Measurements from ENCODE around the gene TXNDC8. TPM values are rescaled to one million over a fixed set of nuclear protein-coding genes. Genes with fewer than 3 reads are reported as not detected.

Gene TXNDC8
- total RNA-seq, 1 experiment from 2014 or later = not detected

- peak overlapping the region; percentile 87 for H3K4me2 ChIP-seq (ENCODE audit: low read length)
- RAD21 ChIA-PET (ENCODE audit: low non-redundant PET in 1 of 2, low total read pairs in 2 of 2, uncharacterized antibody in 2 of 2, unreplicated experiment in 2 of 2) = no interaction called here
- H3K4me1 ChIP-seq (ENCODE audit: control insufficient read depth in 1 of 2, insufficient read depth in 2 of 2, low read length in 2 of 2) = peaks cover 8 to 52% of the 10 kb centered on the region in 2 experiments
- TF ChIP-seq MAX (IDR thresholded peaks at IDR 0.05) (no peak), ZBTB33 (IDR thresholded peaks at IDR 0.05; ENCODE audit: extremely low read depth, insufficient replicate concordance, low read length) (no peak)
- no TSS peak for BruUV-seq (replicated peaks)
- CTCF ChIA-PET = no interaction called here
- peaks cover 34% of the 10 kb centered on the region for H3K79me2 ChIP-seq (ENCODE audit: insufficient read depth, low read length)
- DNase-seq (ENCODE audit: low read depth, low spot score) (no peak), ATAC-seq (no peak)
- H3K27ac ChIP-seq (ENCODE audit: low read depth, low read length) = no peak overlapping the region
- POLR2A ChIA-PET = interaction anchor here (2.9 kb wide), 1 partner anchor 19 kb away, joined by 23 read pairs; no protein-coding TSS in a partner anchor
- no peaks in the 10 kb centered on the region for H3K9me3 ChIP-seq (ENCODE audit: control insufficient read depth in 1 of 2, insufficient read depth in 1 of 2, low read depth in 1 of 2, low read length in 2 of 2)
- H3K9ac ChIP-seq (ENCODE audit: low read length) = peak overlapping the region; percentile 94
- no peaks in the 10 kb centered on the region for H3K9me2 ChIP-seq (ENCODE audit: insufficient read depth)
- intact Hi-C loops (cut with micrococcal nuclease) = loop anchor here (5.0 kb wide), 1 partner anchor 1306 kb away; no protein-coding TSS in a partner anchor
- no peaks in the 10 kb centered on the region; a peak in 1 of 4 replicates for H3K36me3 ChIP-seq (ENCODE audit: control insufficient read depth in 1 of 2, insufficient read depth in 2 of 2, low read length in 2 of 2)
- H2AFZ ChIP-seq (ENCODE audit: low read depth, low read length, poor library complexity, severe bottlenecking) = no peak overlapping the region
- H3K4me3 ChIP-seq (replicated peaks in 1 of 2; ENCODE audit: low read depth in 1 of 2, low read length in 2 of 2) = peak overlapping the region; percentile 76 to 86
- H3K27me3 ChIP-seq (ENCODE audit: insufficient read depth, low read length) = no peaks in the 10 kb centered on the region
- peaks cover 25% of the 10 kb centered on the region; the same call in 1 of the 2 replicates for H4K20me1 ChIP-seq (ENCODE audit: insufficient read depth)
Observed at GRCh38 chr9:110257956-110258355, 79.7 kb downstream of the TXNDC8 start.

- Histone ChIP-seq H3K9me3 (ENCODE audit: control insufficient read depth in 1 of 2, insufficient read depth in 1 of 2, low read depth in 1 of 2, low read length in 2 of 2) (no peaks in the 10 kb centered on the region), H3K4me2 (ENCODE audit: low read length) (peak overlapping the region; percentile 87), H3K79me2 (ENCODE audit: insufficient read depth, low read length) (peaks cover 41% of the 10 kb centered on the region), H3K9me2 (ENCODE audit: insufficient read depth) (no peaks in the 10 kb centered on the region), H3K27me3 (ENCODE audit: insufficient read depth, low read length) (no peaks in the 10 kb centered on the region), H3K36me3 (ENCODE audit: control insufficient read depth in 1 of 2, insufficient read depth in 2 of 2, low read length in 2 of 2) (no peaks in the 10 kb centered on the region; a peak in 1 of 4 replicates), H2AFZ (ENCODE audit: low read depth, low read length, poor library complexity, severe bottlenecking) (peak overlapping the region; percentile 31), H3K27ac (ENCODE audit: low read depth, low read length) (peak overlapping the region; percentile 74), H4K20me1 (ENCODE audit: insufficient read depth) (peaks cover 32% of the 10 kb centered on the region; the same call in 1 of the 2 replicates), H3K4me3 (replicated peaks in 1 of 2; ENCODE audit: low read depth in 1 of 2, low read length in 2 of 2) (peak overlapping the region; percentile 76 to 86), H3K9ac (ENCODE audit: low read length) (peak overlapping the region; percentile 94), H3K4me1 (ENCODE audit: control insufficient read depth in 1 of 2, insufficient read depth in 2 of 2, low read length in 2 of 2) (peaks cover 8 to 57% of the 10 kb centered on the region in 2 experiments)
- RAD21 ChIA-PET (ENCODE audit: low non-redundant PET in 1 of 2, low total read pairs in 2 of 2, uncharacterized antibody in 2 of 2, unreplicated experiment in 2 of 2) = no interaction called here
- CTCF ChIA-PET = interaction anchor here (1.0 to 1.4 kb wide), 2 partner anchors 171 to 366 kb away, joined by 3 to 4 read pairs; no protein-coding TSS in a partner anchor
- TSS peak; percentile 69 for BruUV-seq (replicated peaks)
- DNase-seq (ENCODE audit: low read depth, low spot score) (no peak), ATAC-seq (peak; percentile 2)
- TF ChIP-seq SIN3A (IDR thresholded peaks at IDR 0.05; ENCODE audit: low read depth) (peak; percentile 41; the same call in 1 of the 2 replicates), ZFX (IDR thresholded peaks at IDR 0.05) (no peak)
- intact Hi-C loops (cut with micrococcal nuclease) = loop anchor here (5.0 kb wide), 1 partner anchor 1305 kb away; no protein-coding TSS in a partner anchor
- POLR2A ChIA-PET = interaction anchor here (0.6 to 2.9 kb wide), 13 partner anchors 11 to 466 kb away, joined by 3 to 23 read pairs (median 4); no protein-coding TSS in a partner anchor
Observed at GRCh38 chr9:110257097-110257841, 80.4 kb downstream of the TXNDC8 start.

Data from HCT116 (cell line).